H1 (cell line): ENCODE measurements around the gene PTMA.
"Not testable (repeated sequence)": the region's sequence is repeated elsewhere in the genome, so short reads cannot be mapped to it uniquely, and the experiment has no call there.

Source experiments
- BACH1 ChIP-seq: IDR thresholded peaks from 2 replicates; pipeline ENCODE4 v1.6.1; 2012; ENCODE audit warnings: low read length, improper control_type of control experiment
- CHD1 ChIP-seq: IDR thresholded peaks from 2 replicates; pipeline ENCODE4 v1.6.1; 2012; ENCODE audit warnings: low read depth, low read length, improper control_type of control experiment
- CHD2 ChIP-seq: IDR thresholded peaks from 2 replicates; pipeline ENCODE4 v1.6.1; 2012; ENCODE audit warnings: low read length, improper control_type of control experiment
- CREB1 ChIP-seq: IDR thresholded peaks from 2 replicates; pipeline ENCODE4 v1.6.1; 2012; ENCODE audit warnings: inconsistent platforms
- EZH2 ChIP-seq: fragments of 200-600 bp; sonication (generic); IDR thresholded peaks from 2 replicates; pipeline ENCODE4 v1.7.1; 2012; ENCODE audit warnings: low read depth, mild to moderate bottlenecking, moderate library complexity, low read length, inconsistent platforms; ENCODE audit not compliant: severe bottlenecking
- JUND ChIP-seq: IDR thresholded peaks from 2 replicates; pipeline ENCODE4 v1.6.1; 2011; ENCODE audit warnings: mild to moderate bottlenecking, improper control_type of control experiment, low read length
- KDM1A ChIP-seq: fragments of 200-600, 300-600 bp; sonication (generic); IDR thresholded peaks from 2 replicates; pipeline ENCODE4 v1.7.1; 2016; ENCODE audit warnings: mild to moderate bottlenecking, low read length, borderline replicate concordance
- POLR2A ChIP-seq, 2 experiments: IDR thresholded peaks; 1 replicate in 1 of 2; 2 replicates in 1 of 2; pipeline ENCODE4 v1.6.1; 2011; ENCODE audit warnings: low read depth in 2 of 2, low read length in 2 of 2, mild to moderate bottlenecking in 2 of 2; ENCODE audit errors: control extremely low read depth in 1 of 2
- SUZ12 ChIP-seq: fragments of 200-600 bp; sonication (generic); IDR thresholded peaks from 2 replicates; pipeline ENCODE4 v1.6.1; 2012; ENCODE audit warnings: mild to moderate bottlenecking, inconsistent platforms, low read length, moderate library complexity, mixed read lengths
- TEAD4 ChIP-seq: IDR thresholded peaks from 2 replicates; pipeline ENCODE4 v1.6.1; 2012; ENCODE audit warnings: low read depth, low read length, inconsistent platforms, mixed read lengths
- TF ChIP-seq, protein P1 (sequence below), 3 experiments: IDR thresholded peaks; 1 replicate in 2 of 3; 2 replicates in 1 of 3; pipeline versions ENCODE4 v1.5.1 to v1.6.1; 2011; ENCODE audit warnings: low read length in 3 of 3, mild to moderate bottlenecking in 3 of 3, inconsistent platforms in 2 of 3, low read depth in 1 of 3, moderate library complexity in 1 of 3; ENCODE audit not compliant: insufficient read depth in 1 of 3; ENCODE audit errors: control extremely low read depth in 1 of 3

DNA sequence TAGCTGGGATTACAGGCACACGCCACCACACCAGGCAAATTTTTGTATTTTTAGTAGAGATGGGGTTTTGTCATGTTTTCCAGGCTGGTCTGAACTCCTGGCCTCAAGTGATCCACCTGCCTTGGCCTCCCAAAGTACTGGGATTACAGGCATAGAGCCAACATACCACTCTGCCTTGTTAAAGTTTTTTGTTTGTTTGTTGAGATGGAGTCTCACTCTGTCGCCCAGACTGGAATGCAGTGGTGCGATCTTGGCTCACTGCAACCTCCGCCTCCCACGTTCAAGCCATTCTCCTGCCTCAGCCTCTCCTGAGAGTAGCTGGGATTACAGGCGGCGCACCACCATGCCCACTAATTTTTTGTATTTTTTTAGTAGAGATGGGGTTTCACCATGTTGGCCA, 48.3 kb upstream of the PTMA start:
- TF ChIP-seq JUND; POLR2A (IDR thresholded peaks at IDR 0.05; ENCODE audit: control extremely low read depth in 1 of 2, low read depth in 2 of 2, low read length in 2 of 2); CREB1; BACH1; CHD1; EZH2; CHD2; KDM1A; SUZ12; TEAD4: not testable (repeated sequence)
- TF ChIP-seq, protein P1, sequence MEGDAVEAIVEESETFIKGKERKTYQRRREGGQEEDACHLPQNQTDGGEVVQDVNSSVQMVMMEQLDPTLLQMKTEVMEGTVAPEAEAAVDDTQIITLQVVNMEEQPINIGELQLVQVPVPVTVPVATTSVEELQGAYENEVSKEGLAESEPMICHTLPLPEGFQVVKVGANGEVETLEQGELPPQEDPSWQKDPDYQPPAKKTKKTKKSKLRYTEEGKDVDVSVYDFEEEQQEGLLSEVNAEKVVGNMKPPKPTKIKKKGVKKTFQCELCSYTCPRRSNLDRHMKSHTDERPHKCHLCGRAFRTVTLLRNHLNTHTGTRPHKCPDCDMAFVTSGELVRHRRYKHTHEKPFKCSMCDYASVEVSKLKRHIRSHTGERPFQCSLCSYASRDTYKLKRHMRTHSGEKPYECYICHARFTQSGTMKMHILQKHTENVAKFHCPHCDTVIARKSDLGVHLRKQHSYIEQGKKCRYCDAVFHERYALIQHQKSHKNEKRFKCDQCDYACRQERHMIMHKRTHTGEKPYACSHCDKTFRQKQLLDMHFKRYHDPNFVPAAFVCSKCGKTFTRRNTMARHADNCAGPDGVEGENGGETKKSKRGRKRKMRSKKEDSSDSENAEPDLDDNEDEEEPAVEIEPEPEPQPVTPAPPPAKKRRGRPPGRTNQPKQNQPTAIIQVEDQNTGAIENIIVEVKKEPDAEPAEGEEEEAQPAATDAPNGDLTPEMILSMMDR (IDR thresholded peaks at IDR 0.05; ENCODE audit: control extremely low read depth in 1 of 3, insufficient read depth in 1 of 3, low read depth in 1 of 3, low read length in 3 of 3), result not testable (repeated sequence)
